ENCODE data around the gene PC.

DNA sequence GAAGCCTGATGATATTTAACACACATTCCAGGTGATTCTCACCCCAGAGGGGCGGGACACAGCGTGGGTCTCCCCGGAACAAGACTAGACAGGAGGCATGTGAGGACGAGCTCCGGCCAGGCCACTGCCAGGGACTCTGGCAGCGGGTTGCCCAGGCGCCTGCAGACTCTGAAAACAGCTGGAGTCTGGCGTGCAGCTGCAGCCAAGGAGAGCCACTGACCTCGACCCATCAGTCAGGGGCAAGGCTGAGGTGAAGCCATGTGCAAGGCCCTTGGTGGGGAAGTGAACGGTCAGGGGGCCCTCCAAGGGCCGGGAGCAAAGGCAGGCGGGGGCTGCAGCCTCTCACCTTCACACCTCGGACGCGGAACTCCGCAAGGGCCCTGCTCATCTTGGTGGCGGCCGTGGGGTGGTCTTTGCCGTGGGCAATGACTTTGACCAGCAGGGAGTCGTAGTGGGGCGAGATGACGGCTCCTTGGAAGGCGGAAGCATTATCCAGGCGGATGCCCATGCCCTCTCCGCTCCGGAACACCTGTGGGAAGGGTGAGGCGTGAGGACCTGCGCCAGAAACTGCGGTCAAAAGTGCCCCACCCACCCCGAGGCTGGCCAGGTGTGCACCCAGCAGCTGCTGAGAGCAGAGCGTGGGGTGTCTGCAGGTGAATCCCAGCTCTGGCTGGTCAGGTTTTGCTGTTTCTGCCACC, 94.6 kb downstream of the PC start:
- TF ChIP-seq, protein P1, sequence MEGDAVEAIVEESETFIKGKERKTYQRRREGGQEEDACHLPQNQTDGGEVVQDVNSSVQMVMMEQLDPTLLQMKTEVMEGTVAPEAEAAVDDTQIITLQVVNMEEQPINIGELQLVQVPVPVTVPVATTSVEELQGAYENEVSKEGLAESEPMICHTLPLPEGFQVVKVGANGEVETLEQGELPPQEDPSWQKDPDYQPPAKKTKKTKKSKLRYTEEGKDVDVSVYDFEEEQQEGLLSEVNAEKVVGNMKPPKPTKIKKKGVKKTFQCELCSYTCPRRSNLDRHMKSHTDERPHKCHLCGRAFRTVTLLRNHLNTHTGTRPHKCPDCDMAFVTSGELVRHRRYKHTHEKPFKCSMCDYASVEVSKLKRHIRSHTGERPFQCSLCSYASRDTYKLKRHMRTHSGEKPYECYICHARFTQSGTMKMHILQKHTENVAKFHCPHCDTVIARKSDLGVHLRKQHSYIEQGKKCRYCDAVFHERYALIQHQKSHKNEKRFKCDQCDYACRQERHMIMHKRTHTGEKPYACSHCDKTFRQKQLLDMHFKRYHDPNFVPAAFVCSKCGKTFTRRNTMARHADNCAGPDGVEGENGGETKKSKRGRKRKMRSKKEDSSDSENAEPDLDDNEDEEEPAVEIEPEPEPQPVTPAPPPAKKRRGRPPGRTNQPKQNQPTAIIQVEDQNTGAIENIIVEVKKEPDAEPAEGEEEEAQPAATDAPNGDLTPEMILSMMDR (optimal IDR thresholded peaks at IDR 0.05 in 1 of 3, IDR thresholded peaks at IDR 0.05 in 1 of 3, conservative IDR thresholded peaks at IDR 0.05 in 1 of 3; ENCODE audit: extremely low read depth in 1 of 3, insufficient read depth in 2 of 3, low read length in 3 of 3): no peak
- no peak for TF ChIP-seq EZH2 (IDR thresholded peaks at IDR 0.05; ENCODE audit: low read length)
